ENCODE measurements around the gene ZBTB5. TPM values are rescaled to one million over a fixed set of nuclear protein-coding genes. Genes with fewer than 3 reads are reported as not detected.

Gene ZBTB5
- total and polyA plus RNA-seq, 4 donors, result 2.4 to 9.4 (median 6.5) TPM

GRCh38 chr9:37392272-37392671, 73.0 kb downstream of the ZBTB5 start:
- H3K27me3 ChIP-seq (ENCODE audit: control insufficient read depth in 4 of 4, insufficient read depth in 4 of 4, low read length in 3 of 4), result no peaks in the 10 kb centered on the region
- DNase-seq (ENCODE audit: low spot score), result no peak
- H3K27ac ChIP-seq (ENCODE audit: low read depth in 1 of 2, low read length in 2 of 2), result no peak overlapping the region
- no peaks in the 10 kb centered on the region for H3K36me3 ChIP-seq (ENCODE audit: control insufficient read depth in 4 of 4, insufficient read depth in 3 of 4, low read depth in 1 of 4, low read length in 3 of 4)
- H3K4me3 ChIP-seq (ENCODE audit: low read depth in 1 of 3, low read length in 3 of 3), result no peak overlapping the region
- no peaks in the 10 kb centered on the region for H3K9me3 ChIP-seq (ENCODE audit: control insufficient read depth in 4 of 4, low read length in 3 of 4)
- no peak overlapping the region for H3K9ac ChIP-seq (ENCODE audit: low read depth in 1 of 2, low read length in 2 of 2)
- H3K4me1 ChIP-seq (ENCODE audit: control insufficient read depth in 4 of 4, insufficient read depth in 4 of 4, low read length in 3 of 4), result no peaks in the 10 kb centered on the region
- WGBS, result 91% methylated on average over 8 of the region's 8 CpGs
- TF ChIP-seq REST (IDR thresholded peaks at IDR 0.05) (no peak), ATF3 (IDR thresholded peaks at IDR 0.05) (no peak), YY1 (IDR thresholded peaks at IDR 0.05) (no peak), MAX (IDR thresholded peaks at IDR 0.05) (no peak), EGR1 (IDR thresholded peaks at IDR 0.05; ENCODE audit: low read depth in 2 of 2) (no peak), FOXA1 (IDR thresholded peaks at IDR 0.05) (no peak), RXRA (IDR thresholded peaks at IDR 0.05) (no peak), ZBTB33 (IDR thresholded peaks at IDR 0.05) (no peak), JUND (IDR thresholded peaks at IDR 0.05) (no peak), GABPA (IDR thresholded peaks at IDR 0.05 in 1 of 2, conservative IDR thresholded peaks at IDR 0.05 in 1 of 2) (no peak), HNF4A (conservative IDR thresholded peaks at IDR 0.05) (no peak), SP1 (IDR thresholded peaks at IDR 0.05) (no peak), TAF1 (conservative IDR thresholded peaks at IDR 0.05) (no peak), RAD21 (IDR thresholded peaks at IDR 0.05) (no peak), CTCF (IDR thresholded peaks at IDR 0.05; ENCODE audit: low read depth, low read length, missing input control) (no peak), HNF4G (IDR thresholded peaks at IDR 0.05) (no peak)

GRCh38 chr9:37390759-37391158, 74.5 kb downstream of the ZBTB5 start:
- Histone ChIP-seq H3K27me3 (ENCODE audit: control insufficient read depth in 4 of 4, insufficient read depth in 4 of 4, low read length in 3 of 4) (no peaks in the 10 kb centered on the region), H3K4me1 (ENCODE audit: control insufficient read depth in 4 of 4, insufficient read depth in 4 of 4, low read length in 3 of 4) (no peaks in the 10 kb centered on the region), H3K36me3 (ENCODE audit: control insufficient read depth in 4 of 4, insufficient read depth in 3 of 4, low read depth in 1 of 4, low read length in 3 of 4) (no peaks in the 10 kb centered on the region), H3K9ac (ENCODE audit: low read depth in 1 of 2, low read length in 2 of 2) (no peak overlapping the region), H3K27ac (ENCODE audit: low read depth in 1 of 2, low read length in 2 of 2) (no peak overlapping the region), H3K4me3 (ENCODE audit: low read depth in 1 of 3, low read length in 3 of 3) (no peak overlapping the region), H3K9me3 (ENCODE audit: control insufficient read depth in 4 of 4, low read length in 3 of 4) (no peaks in the 10 kb centered on the region)
- TF ChIP-seq YY1 (IDR thresholded peaks at IDR 0.05) (no peak), HNF4A (conservative IDR thresholded peaks at IDR 0.05) (peak in 1 of 2 donors; percentile 30), HNF4G (IDR thresholded peaks at IDR 0.05) (no peak), RXRA (IDR thresholded peaks at IDR 0.05) (no peak), RAD21 (IDR thresholded peaks at IDR 0.05) (peak; percentile 37 to 66), CTCF (IDR thresholded peaks at IDR 0.05; ENCODE audit: low read depth, low read length, missing input control) (peak; percentile 26), FOXA2 (IDR thresholded peaks at IDR 0.05) (no peak), EGR1 (IDR thresholded peaks at IDR 0.05; ENCODE audit: low read depth in 2 of 2) (no peak), GABPA (IDR thresholded peaks at IDR 0.05 in 1 of 2, conservative IDR thresholded peaks at IDR 0.05 in 1 of 2) (no peak), ZBTB33 (IDR thresholded peaks at IDR 0.05) (no peak)
- no peak for DNase-seq (ENCODE audit: low spot score)
- WGBS, result 38% methylated on average over 7 of the region's 7 CpGs

Measured in liver (tissue), 9 donors.